Suprapubic skin (tissue), 3 donors: Measurements from ENCODE around the gene SZT2.
"Not testable (repeated sequence)": the region's sequence is repeated elsewhere in the genome, so short reads cannot be mapped to it uniquely, and the experiment has no call there.

Source experiments
- CTCF ChIP-seq, 2 donors: fragments of 200-600 bp in 1 of 2; fragments of 450-650 bp in 1 of 2; sonication (generic) in 1 of 2; IDR thresholded peaks; one replicate each; pipeline ENCODE4 v1.5.1; 2016 to 2019; ENCODE audit warnings: antibody characterized with exemption in 2 of 2, mild to moderate bottlenecking in 1 of 2, moderate library complexity in 1 of 2
- EP300 ChIP-seq: sonication (generic); formaldehyde crosslinking; IDR thresholded peaks from one replicate; pipeline ENCODE4 v1.6.1; 2017; ENCODE audit warnings: antibody characterized with exemption

GRCh38 chr1:43472463-43473151 lies 82.9 kb downstream of the SZT2 start:
- not testable (repeated sequence) for TF ChIP-seq CTCF (IDR thresholded peaks at IDR 0.05); EP300
